ENCODE data around the gene TXLNA.
"Not testable (repeated sequence)": the region's sequence is repeated elsewhere in the genome, so short reads cannot be mapped to it uniquely, and the experiment has no call there.

The TXLNA gene

GRCh38 chr1:32179443-32180185 lies at the start of gene TXLNA:
Gene TXLNA (plus strand): TSS chr1:32179675. CDS start chr1:32180346, 671 bp downstream.
- peak; percentile 74 for DNase-seq

- DNase-seq: not testable (repeated sequence)
Observed at GRCh38 chr1:32133950-32134280, 45.6 kb upstream of the TXLNA start.

GRCh38 chr1:32137111-32137510 lies 42.4 kb upstream of the TXLNA start:
- DNase-seq: no peak

- no peak for DNase-seq
Observed at GRCh38 chr1:32138965-32139364, 40.5 kb upstream of the TXLNA start.

GRCh38 chr1:32142446-32143301 lies 36.8 kb upstream of the TXLNA start:
- no peak for DNase-seq

- not testable (repeated sequence) for DNase-seq
Observed at GRCh38 chr1:32143302-32143695, 36.2 kb upstream of the TXLNA start.

- DNase-seq: no peak
Observed at GRCh38 chr1:32144033-32144432, 35.4 kb upstream of the TXLNA start.

GRCh38 chr1:32147799-32148198 lies 31.7 kb upstream of the TXLNA start:
- not testable (repeated sequence) for DNase-seq

GRCh38 chr1:32150847-32151246 lies 28.6 kb upstream of the TXLNA start:
- no peak for DNase-seq

GRCh38 chr1:32151319-32151787 lies 28.1 kb upstream of the TXLNA start:
- DNase-seq: no peak

- no peak for DNase-seq
Observed at GRCh38 chr1:32159189-32159588, 20.3 kb upstream of the TXLNA start.

- DNase-seq: no peak
Observed at GRCh38 chr1:32163405-32163804, 16.1 kb upstream of the TXLNA start.

GRCh38 chr1:32165633-32166032 lies 13.8 kb upstream of the TXLNA start:
- DNase-seq: not testable (repeated sequence)

- no peak for DNase-seq
Observed at GRCh38 chr1:32170991-32171390, 8.5 kb upstream of the TXLNA start.

GRCh38 chr1:32172621-32173245 lies 6.7 kb upstream of the TXLNA start:
- DNase-seq: no peak

GRCh38 chr1:32178380-32179192 lies 889 bp upstream of the TXLNA start:
- DNase-seq: no peak

GRCh38 chr1:32179193-32179442 lies 357 bp upstream of the TXLNA start:
- DNase-seq: no peak

- DNase-seq: no peak
Observed at GRCh38 chr1:32180186-32181060, 948 bp downstream of the TXLNA start.

- no peak for DNase-seq
Observed at GRCh38 chr1:32181065-32181464, 1.6 kb downstream of the TXLNA start.

GRCh38 chr1:32181563-32181962 lies 2.1 kb downstream of the TXLNA start:
- no peak for DNase-seq

- DNase-seq: no peak
Observed at GRCh38 chr1:32182060-32182459, 2.6 kb downstream of the TXLNA start.

- DNase-seq: no peak
Observed at GRCh38 chr1:32184650-32185049, 5.2 kb downstream of the TXLNA start.

Data from DMS 273 treated with DMSO at 0.1 percent for 48 hours (cell line).